HepG2 (cell line): ENCODE measurements around the gene RNF208. TPM values are rescaled to one million over a fixed set of nuclear protein-coding genes. Genes with fewer than 3 reads are reported as not detected.
A peak's percentile ranks its signal among the peaks of the same experiment; 100 is the strongest.

ENCODE experiments used
- ARNT2 ChIP-seq: sonication (generic); formaldehyde crosslinking; IDR thresholded peaks from 2 replicates; pipeline ENCODE4 v1.8.0; 2022; ENCODE audit warnings: mild to moderate bottlenecking, low read depth, missing genetic modification reagents, moderate library complexity
- ATF3 ChIP-seq: sonication (generic); formaldehyde crosslinking; IDR thresholded peaks from 2 replicates; pipeline ENCODE4 v1.4.0; 2020; ENCODE audit warnings: missing genetic modification reagents
- BRF2 ChIP-seq: sonication (generic); formaldehyde crosslinking; IDR thresholded peaks from 2 replicates; pipeline ENCODE4 v1.8.1; 2022; ENCODE audit warnings: mild to moderate bottlenecking, missing genetic modification reagents
- FOXC1 ChIP-seq: sonication (generic); formaldehyde crosslinking; IDR thresholded peaks from 2 replicates; pipeline ENCODE4 v1.8.0; 2022; ENCODE audit warnings: mild to moderate bottlenecking, missing genetic modification reagents, borderline replicate concordance
- GABPA ChIP-seq, 2 experiments: IDR thresholded peaks; 2 replicates each; pipeline ENCODE4 v1.6.1; 2011 to 2016; ENCODE audit warnings: low read depth in 2 of 2, low read length in 1 of 2, missing biosample characterization in 1 of 2, missing genetic modification characterization in 1 of 2
- HBP1 ChIP-seq: IDR thresholded peaks from 2 replicates; pipeline ENCODE4 v1.6.1; 2016; ENCODE audit warnings: low read depth, control low read depth
- HIVEP1 ChIP-seq: sonication (generic); formaldehyde crosslinking; IDR thresholded peaks from 2 replicates; pipeline ENCODE4 v1.4.0; 2020; ENCODE audit warnings: mild to moderate bottlenecking, missing genetic modification reagents
- HNF4G ChIP-seq, 2 experiments: sonication (generic) in 1 of 2; formaldehyde crosslinking in 1 of 2; IDR thresholded peaks; 2 replicates each; pipeline versions ENCODE4 v1.4.0 to v1.6.1; 2011 to 2020; ENCODE audit warnings: borderline replicate concordance in 2 of 2, low read depth in 2 of 2, mild to moderate bottlenecking in 2 of 2, low read length in 1 of 2, missing genetic modification reagents in 1 of 2, moderate library complexity in 1 of 2
- HOXA3 ChIP-seq: sonication (generic); formaldehyde crosslinking; IDR thresholded peaks from 2 replicates; pipeline ENCODE4 v1.5.0; 2020; ENCODE audit warnings: missing genetic modification reagents
- MED1 ChIP-seq: sonication (generic); formaldehyde crosslinking; IDR thresholded peaks from 2 replicates; pipeline ENCODE4 v1.4.0; 2020; ENCODE audit warnings: missing genetic modification reagents
- MED13 ChIP-seq: sonication (generic); formaldehyde crosslinking; IDR thresholded peaks from 2 replicates; pipeline ENCODE4 v1.5.0; 2020; ENCODE audit warnings: missing genetic modification reagents
- NONO ChIP-seq, 2 experiments: fragments of 450-650 bp in 1 of 2; sonication (generic) in 1 of 2; formaldehyde crosslinking in 1 of 2; IDR thresholded peaks in 1 of 2; conservative IDR thresholded peaks in 1 of 2; 2 replicates each; pipeline versions ENCODE4 v1.6.1 to v1.8.0; 2017 to 2022; ENCODE audit warnings: mild to moderate bottlenecking in 1 of 2, missing genetic modification reagents in 1 of 2, moderate library complexity in 1 of 2
- PCBP2 ChIP-seq: fragments of 200-400 bp; formaldehyde crosslinking; optimal IDR thresholded peaks from 2 replicates; pipeline ENCODE3; 2018; ENCODE audit warnings: low read length, low read depth; ENCODE audit not compliant: poor library complexity, severe bottlenecking
- PHF21A ChIP-seq: sonication (generic); formaldehyde crosslinking; IDR thresholded peaks from 2 replicates; pipeline ENCODE4 v1.5.0; 2020; ENCODE audit warnings: mild to moderate bottlenecking, missing genetic modification reagents
- PRDM15 ChIP-seq: sonication (generic); formaldehyde crosslinking; IDR thresholded peaks from 2 replicates; pipeline ENCODE4 v1.4.0; 2020; ENCODE audit warnings: missing genetic modification reagents
- SRSF1 ChIP-seq: fragments of 200-400 bp; formaldehyde crosslinking; optimal IDR thresholded peaks from 2 replicates; pipeline ENCODE3; 2017; ENCODE audit warnings: mild to moderate bottlenecking, low read depth, low read length, moderate library complexity
- TGIF2 ChIP-seq: IDR thresholded peaks from 2 replicates; pipeline ENCODE4 v1.6.1; 2016; ENCODE audit warnings: control low read depth, missing compliant biosample characterization
- ZFX ChIP-seq: sonication (generic); formaldehyde crosslinking; IDR thresholded peaks from 2 replicates; pipeline ENCODE4 v1.4.0; 2020; ENCODE audit warnings: mild to moderate bottlenecking, low read depth, missing genetic modification reagents, moderate library complexity
- ZNF552 ChIP-seq: sonication (generic); formaldehyde crosslinking; IDR thresholded peaks from 2 replicates; pipeline ENCODE4 v1.9.0; 2022; ENCODE audit warnings: missing genetic modification reagents, mild to moderate bottlenecking, borderline replicate concordance
- ZNF879 ChIP-seq: sonication (generic); formaldehyde crosslinking; IDR thresholded peaks from 2 replicates; pipeline ENCODE4 v1.8.1; 2023; ENCODE audit warnings: missing genetic modification reagents
- polyA plus RNA-seq, 8 experiments: library from polyadenylated mRNA; depleted of rRNA in 3 of 8; stranded (reverse) in 7 of 8; unstranded in 1 of 8; fragments of >200 nt; fragmentation: Illumina TruSeq in 4 of 8; extraction: Trizol in 4 of 8; gene quantifications; 2 replicates each; pipeline versions ENCODE4 v1.2.1 to v1.2.3, GENCODE V29; 2011 to 2016; ENCODE audit warnings: low read depth in 4 of 8, missing spikeins in 1 of 8, mixed read lengths in 1 of 8; ENCODE audit not compliant: insufficient read depth in 1 of 8
- total RNA-seq, 5 experiments: library from RNA; depleted of rRNA; stranded (reverse); fragments of >200 nt; fragmentation: Illumina TruSeq; extraction: Trizol; gene quantifications; 2 replicates each; pipeline ENCODE4 v1.2.3, GENCODE V29; 2016; ENCODE audit warnings: low read depth in 1 of 5

The RNF208 gene
- total and polyA plus RNA-seq, 2 of the 13 experiments (the other 11 are each of a cell fraction or from before 2014, with no cell fraction given), result 1.6 to 2.1 TPM

GRCh38 chr9:137195525-137196220 lies 26.4 kb downstream of the RNF208 start (continued):
- TF ChIP-seq BRF2 (CRISPR knock-in tag) (no peak), TGIF2 (no peak), ARNT2 (CRISPR knock-in tag) (0 out of 2 replicates have a peak, but pooled peaks have one; percentile 22), PCBP2 (no peak), HOXA3 (CRISPR knock-in tag) (no peak), ZFX (peak; percentile 18; the same call in 1 of the 2 replicates), SRSF1 (no peak), ATF3 (CRISPR knock-in tag) (no peak), HIVEP1 (no peak), PRDM15 (no peak), HBP1 (no peak), ZNF552 (CRISPR knock-in tag) (no peak), MED13 (CRISPR knock-in tag) (no peak), ZNF879 (no peak), PHF21A (CRISPR knock-in tag) (0 out of 2 replicates have a peak, but pooled peaks have one; percentile 15), FOXC1 (no peak), NONO (IDR thresholded peaks at IDR 0.05) (no peak), NONO (CRISPR knock-in tag; conservative IDR thresholded peaks at IDR 0.05) (no peak), GABPA (IDR thresholded peaks at IDR 0.05; ENCODE audit: low read depth, low read length) (no peak), GABPA (CRISPR knock-in tag; IDR thresholded peaks at IDR 0.05; ENCODE audit: low read depth) (0 out of 2 replicates have a peak, but pooled peaks have one; percentile 24), HNF4G (IDR thresholded peaks at IDR 0.05; ENCODE audit: borderline replicate concordance, low read depth, low read length) (no peak), HNF4G (CRISPR knock-in tag; IDR thresholded peaks at IDR 0.05; ENCODE audit: borderline replicate concordance, low read depth) (no peak), MED1 (CRISPR knock-in tag) (peak; percentile 17; the same call in 1 of the 2 replicates)
